Activated B cell treated with CpG ODN at 0.5 μM for 24 hours (primary cell): Measurements from ENCODE around the gene ANKH. TPM values are rescaled to one million over a fixed set of nuclear protein-coding genes. Genes with fewer than 3 reads are reported as not detected.
A peak's percentile ranks its signal among the peaks of the same experiment; 100 is the strongest.

ENCODE experiments used
- ATAC-seq: fragments of 200-7000 bp; cut with Tn5 transposase; one replicate; pipeline ENCODE4 v1.10.0; 2021; ENCODE audit warnings: low read depth, mild to moderate bottlenecking, moderate library complexity
- CTCF ChIA-PET: fragments of 350-600 bp; sonication (Branson Sonifier 250); formaldehyde crosslinking; loops from one replicate; lab custom pipeline; 2021; ENCODE audit warnings: antibody characterized with exemption; lab: Charles Lee
- POLR2A ChIA-PET: fragments of 350-600 bp; sonication (Branson Sonifier 250); formaldehyde crosslinking; loops from one replicate; lab custom pipeline; 2021; ENCODE audit warnings: antibody characterized with exemption; lab: Charles Lee
- DNase-seq: peaks from one replicate; pipeline ENCODE4 v3.0.0; 2022
- H3K27ac Mint-ChIP-seq: one replicate; pipeline ENCODE4 v1.8.0; 2020; ENCODE audit warnings: mixed read lengths
- H3K27me3 Mint-ChIP-seq: one replicate; pipeline ENCODE4 v1.8.0; 2021; ENCODE audit warnings: mixed read lengths
- H3K36me3 Mint-ChIP-seq: one replicate; pipeline ENCODE4 v1.8.0; 2021; ENCODE audit warnings: low read depth, mixed read lengths
- H3K4me1 Mint-ChIP-seq: one replicate; pipeline ENCODE4 v1.8.0; 2021; ENCODE audit warnings: mixed read lengths
- H3K4me3 Mint-ChIP-seq: one replicate; pipeline ENCODE4 v1.8.0; 2020; ENCODE audit warnings: mild to moderate bottlenecking, mixed read lengths
- H3K9me3 Mint-ChIP-seq: one replicate; pipeline ENCODE4 v1.8.0; 2020; ENCODE audit warnings: mixed read lengths
- intact Hi-C: fragments of 100-400 bp; cut with micrococcal nuclease; formaldehyde crosslinking; loops from one replicate; pipeline ENCODE4 v1.15.1; 2024
- total RNA-seq: library from RNA; stranded (reverse); gene quantifications from 2 replicates; pipeline ENCODE4 v1.2.3, GENCODE V29; 2022
- TF ChIP-seq, protein P1 (sequence below): fragments of 200-600 bp; IDR thresholded peaks from one replicate; pipeline ENCODE4 v1.8.0; 2022; ENCODE audit warnings: antibody characterized with exemption, mild to moderate bottlenecking

ANKH gene
- total RNA-seq, 1 donor from 2014 or later, result 43.3 TPM

DNA sequence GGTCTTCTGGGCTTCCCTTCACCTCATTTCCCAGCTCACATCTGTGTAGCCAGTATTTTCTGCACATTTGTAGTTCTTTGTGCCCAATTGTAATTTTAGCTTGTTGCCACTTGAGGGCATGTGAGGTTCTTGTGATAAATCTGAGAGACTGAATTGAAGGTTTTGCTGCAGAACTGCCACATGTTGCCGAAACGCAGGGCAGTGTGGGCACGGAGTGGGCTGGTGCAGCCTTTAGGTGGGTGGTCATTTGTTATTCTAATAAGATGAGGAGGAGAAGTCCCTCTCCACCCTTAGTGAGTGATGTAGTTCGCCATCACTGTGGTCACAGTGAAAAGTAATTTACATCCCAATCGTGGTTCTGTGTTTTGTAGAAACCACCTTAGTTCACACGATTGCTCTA is 185.8 kb downstream of the ANKH start:
- TF ChIP-seq, protein P1, sequence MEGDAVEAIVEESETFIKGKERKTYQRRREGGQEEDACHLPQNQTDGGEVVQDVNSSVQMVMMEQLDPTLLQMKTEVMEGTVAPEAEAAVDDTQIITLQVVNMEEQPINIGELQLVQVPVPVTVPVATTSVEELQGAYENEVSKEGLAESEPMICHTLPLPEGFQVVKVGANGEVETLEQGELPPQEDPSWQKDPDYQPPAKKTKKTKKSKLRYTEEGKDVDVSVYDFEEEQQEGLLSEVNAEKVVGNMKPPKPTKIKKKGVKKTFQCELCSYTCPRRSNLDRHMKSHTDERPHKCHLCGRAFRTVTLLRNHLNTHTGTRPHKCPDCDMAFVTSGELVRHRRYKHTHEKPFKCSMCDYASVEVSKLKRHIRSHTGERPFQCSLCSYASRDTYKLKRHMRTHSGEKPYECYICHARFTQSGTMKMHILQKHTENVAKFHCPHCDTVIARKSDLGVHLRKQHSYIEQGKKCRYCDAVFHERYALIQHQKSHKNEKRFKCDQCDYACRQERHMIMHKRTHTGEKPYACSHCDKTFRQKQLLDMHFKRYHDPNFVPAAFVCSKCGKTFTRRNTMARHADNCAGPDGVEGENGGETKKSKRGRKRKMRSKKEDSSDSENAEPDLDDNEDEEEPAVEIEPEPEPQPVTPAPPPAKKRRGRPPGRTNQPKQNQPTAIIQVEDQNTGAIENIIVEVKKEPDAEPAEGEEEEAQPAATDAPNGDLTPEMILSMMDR, result no peak
- intact Hi-C loops, result loop anchor here (1.0 to 5.0 kb wide), 6 partner anchors 9 to 329 kb away; partner anchors contain the start of gene ANKH
- POLR2A ChIA-PET, result interaction anchor here (0.7 to 1.0 kb wide), 3 partner anchors 11 to 22 kb away, joined by 3 to 5 read pairs (median 5); partner anchors contain the start of gene OTULIN
- Mint-ChIP-seq H3K9me3 (peaks cover 3% of the 10 kb centered on the region), H3K36me3 (peaks cover 90% of the 10 kb centered on the region), H3K27ac (peak overlapping the region; percentile 67), H3K4me1 (peaks cover 15% of the 10 kb centered on the region), H3K27me3 (no peaks in the 10 kb centered on the region), H3K4me3 (peak overlapping the region; percentile 44)
- CTCF ChIA-PET, result interaction anchor here (0.6 to 4.0 kb wide), 14 partner anchors 9 to 330 kb away, joined by 3 to 24 read pairs (median 4); no protein-coding TSS in a partner anchor
- peak; percentile 98 for ATAC-seq
- DNase-seq, result peak; percentile 30

DNA sequence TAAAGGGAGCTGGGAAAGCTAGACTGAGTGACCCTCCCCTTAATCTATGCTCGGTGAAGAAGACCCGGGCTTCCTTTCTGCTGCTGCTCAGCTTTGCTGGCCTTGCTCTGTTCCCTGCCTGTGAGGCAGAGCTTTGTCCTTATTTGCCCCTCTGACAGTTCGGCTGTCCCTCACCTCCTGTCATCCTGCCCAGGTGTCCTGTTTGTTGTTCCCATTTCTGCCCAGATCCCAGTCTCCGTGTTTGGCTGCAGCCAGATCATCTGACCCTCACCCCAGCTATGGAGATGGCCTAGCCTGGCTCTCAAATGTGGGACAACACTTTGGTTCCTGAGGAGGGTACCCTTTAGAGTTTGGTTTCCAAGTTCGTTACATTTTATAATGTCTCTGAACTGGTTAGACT is 186.8 kb downstream of the ANKH start:
- Mint-ChIP-seq H3K36me3 (peaks cover 89% of the 10 kb centered on the region), H3K27ac (peak overlapping the region; percentile 38), H3K4me3 (no peak overlapping the region), H3K27me3 (no peaks in the 10 kb centered on the region), H3K9me3 (no peaks in the 10 kb centered on the region), H3K4me1 (peaks cover 24% of the 10 kb centered on the region)
- ChIA-PET POLR2A (interaction anchor here (0.9 to 1.3 kb wide), 2 partner anchors 9 to 36 kb away, joined by 3 read pairs; no protein-coding TSS in a partner anchor), CTCF (interaction anchor here (1.0 to 4.0 kb wide), 14 partner anchors 9 to 330 kb away, joined by 3 to 24 read pairs (median 4); no protein-coding TSS in a partner anchor)
- TF ChIP-seq, protein P1, result no peak
- DNase-seq (no peak), ATAC-seq (no peak)
- intact Hi-C loops, result loop anchor here (1.0 to 5.0 kb wide), 6 partner anchors 8 to 330 kb away; partner anchors contain the start of gene ANKH

DNA sequence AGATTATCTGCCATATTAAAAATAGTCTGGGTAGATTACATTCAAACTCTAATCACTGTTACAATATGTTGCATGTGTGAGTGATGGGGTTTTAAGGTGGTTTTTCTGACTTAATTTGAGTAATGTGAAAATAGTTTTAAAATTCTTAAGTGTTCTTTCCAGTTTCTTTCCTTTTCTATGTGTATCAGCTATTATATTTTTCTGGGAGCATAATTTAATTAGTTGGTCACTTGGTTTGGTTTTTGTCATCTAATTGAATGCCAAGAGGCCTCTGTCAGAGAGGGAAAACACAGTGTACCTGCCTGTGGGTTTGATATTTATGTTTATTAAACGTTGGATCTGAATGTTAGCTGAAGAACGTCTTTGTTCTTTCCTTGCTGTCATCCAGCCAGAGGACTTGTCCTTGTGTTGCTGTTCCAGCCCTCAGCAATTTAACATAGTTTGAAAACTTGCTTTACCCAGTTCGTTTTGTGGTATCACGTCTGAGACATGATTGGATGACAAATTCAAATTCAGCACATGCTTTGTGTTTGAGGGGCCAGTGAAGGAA is 187.6 kb downstream of the ANKH start:
- CTCF ChIA-PET, result interaction anchor here (0.6 to 4.0 kb wide), 11 partner anchors 9 to 417 kb away, joined by 3 to 24 read pairs (median 5); no protein-coding TSS in a partner anchor
- DNase-seq (no peak), ATAC-seq (no peak)
- TF ChIP-seq, protein P1, result no peak
- Mint-ChIP-seq H3K4me3 (no peak overlapping the region), H3K36me3 (peaks cover 86% of the 10 kb centered on the region), H3K27me3 (no peaks in the 10 kb centered on the region), H3K9me3 (no peaks in the 10 kb centered on the region), H3K27ac (no peak overlapping the region), H3K4me1 (peaks cover 30% of the 10 kb centered on the region)
- intact Hi-C loops, result loop anchor here (2.0 kb wide), 1 partner anchor 273 kb away; no protein-coding TSS in a partner anchor
- POLR2A ChIA-PET, result interaction anchor here (0.6 to 1.3 kb wide), 3 partner anchors 8 to 35 kb away, joined by 3 read pairs; no protein-coding TSS in a partner anchor

DNA sequence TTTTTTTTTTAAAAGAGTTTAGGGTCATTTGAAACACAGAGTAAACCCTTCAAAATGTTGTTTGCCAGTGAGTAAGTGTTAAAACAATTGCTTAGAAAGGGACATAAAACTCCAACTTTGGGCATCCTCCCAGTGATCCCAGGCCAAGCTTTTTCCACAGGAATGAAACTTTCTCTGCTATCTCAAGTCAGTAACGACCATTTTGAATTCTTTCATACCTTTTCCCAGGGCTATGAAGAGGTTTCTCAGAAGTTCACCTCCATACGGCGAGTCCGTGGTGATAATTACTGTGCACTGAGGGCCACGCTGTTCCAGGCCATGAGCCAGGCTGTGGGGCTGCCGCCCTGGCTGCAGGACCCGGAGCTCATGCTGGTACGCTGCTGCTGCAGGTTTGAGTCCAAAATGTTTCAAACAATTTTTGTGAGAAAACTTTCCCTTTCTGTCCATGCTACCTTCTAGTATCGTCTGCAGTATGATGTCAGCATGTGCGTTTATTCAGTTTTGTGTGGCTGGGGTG is 190.3 kb downstream of the ANKH start:
- H3K27ac Mint-ChIP-seq, result peak overlapping the region; percentile 31
- CTCF ChIA-PET, result interaction anchor here (0.8 to 1.4 kb wide), 2 partner anchors 26 to 33 kb away, joined by 3 to 4 read pairs; no protein-coding TSS in a partner anchor
- no peaks in the 10 kb centered on the region for H3K27me3 Mint-ChIP-seq

More for the DNA sequence above, 190.3 kb downstream of the ANKH start:
- Mint-ChIP-seq H3K4me1 (peaks cover 52% of the 10 kb centered on the region), H3K36me3 (peaks cover 79% of the 10 kb centered on the region), H3K4me3 (no peak overlapping the region), H3K9me3 (no peaks in the 10 kb centered on the region)
- TF ChIP-seq, protein P1, result no peak
- DNase-seq, result no peak
- ATAC-seq, result no peak
- intact Hi-C loops, result no loop called here
- POLR2A ChIA-PET, result no interaction called here
